ENCODE results near the gene BTRC. TPM values are rescaled to one million over a fixed set of nuclear protein-coding genes. Genes with fewer than 3 reads are reported as not detected.
"Not testable (repeated sequence)": the region's sequence is repeated elsewhere in the genome, so short reads cannot be mapped to it uniquely, and the experiment has no call there.

Gene BTRC
- total RNA-seq, 2 experiments from 2014 or later: 14.3 to 14.8 TPM

- H3K9me3 Mint-ChIP-seq; H3K27me3 Mint-ChIP-seq; H3K36me3 Mint-ChIP-seq (ENCODE audit: low read depth); H3K27ac Mint-ChIP-seq; POLR2A ChIA-PET; H3K4me3 Mint-ChIP-seq; DNase-seq; H3K4me1 Mint-ChIP-seq: not testable (repeated sequence)
- CTCF ChIA-PET: interaction anchor here (1.5 kb wide), 1 partner anchor 188 kb away, joined by 4 read pairs; no protein-coding TSS in a partner anchor
These were observed 239.4 kb downstream of the BTRC start for GRCh38 chr10:101593331-101593730.

GRCh38 chr10:101595591-101596433, 241.8 kb downstream of the BTRC start:
- Mint-ChIP-seq H3K9me3 (no peaks in the 10 kb centered on the region), H3K27me3 (no peaks in the 10 kb centered on the region), H3K4me3 (no peak overlapping the region), H3K27ac (no peak overlapping the region), H3K36me3 (ENCODE audit: low read depth) (no peaks in the 10 kb centered on the region), H3K4me1 (no peaks in the 10 kb centered on the region)
- no peak for DNase-seq
- POLR2A ChIA-PET: no interaction called here
- CTCF ChIA-PET: interaction anchor here (0.8 to 1.1 kb wide), 2 partner anchors 11 to 15 kb away, joined by 3 read pairs; no protein-coding TSS in a partner anchor

DNA sequence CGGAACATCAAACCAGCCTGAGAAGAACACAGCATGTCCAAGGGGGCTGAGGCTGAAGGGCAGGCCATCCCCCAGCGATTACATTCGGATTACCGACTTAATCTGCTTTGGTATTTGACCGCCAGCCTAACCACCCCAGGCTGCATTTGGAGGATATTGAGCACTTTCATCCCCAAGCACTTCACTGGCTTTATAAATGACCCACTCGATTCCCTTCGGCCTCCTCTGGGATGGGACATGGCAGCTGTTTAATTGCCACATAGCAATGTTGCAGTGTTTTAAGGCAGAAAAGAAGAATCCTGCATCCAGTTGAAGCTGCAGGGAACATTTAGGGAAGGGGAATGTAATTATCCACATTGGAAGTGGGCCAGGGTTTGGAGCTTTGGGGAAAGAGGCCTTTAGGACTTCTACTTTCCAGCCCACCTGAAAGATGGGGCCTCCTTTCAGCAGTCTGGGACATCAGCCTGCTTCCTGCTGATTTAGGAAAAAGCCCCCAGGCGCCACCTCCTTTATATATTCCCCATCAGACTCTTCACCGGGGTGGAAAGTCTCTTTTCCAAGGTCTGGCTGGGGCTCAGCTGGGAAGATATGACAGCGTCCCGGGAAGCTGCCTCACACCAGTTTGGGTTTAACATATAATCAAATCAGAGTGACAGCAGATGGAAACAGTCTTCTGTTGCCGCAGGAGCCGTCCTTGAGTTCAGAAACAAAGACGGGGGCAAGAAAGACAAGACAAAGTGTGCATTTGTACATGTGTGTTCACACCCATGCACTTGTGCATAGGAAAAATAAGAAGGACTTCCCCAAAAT, 243.3 kb downstream of the BTRC start:
- no peaks in the 10 kb centered on the region for H3K36me3 Mint-ChIP-seq (ENCODE audit: low read depth)
- H3K4me3 Mint-ChIP-seq: no peak overlapping the region
- no peaks in the 10 kb centered on the region for H3K9me3 Mint-ChIP-seq

DNA sequence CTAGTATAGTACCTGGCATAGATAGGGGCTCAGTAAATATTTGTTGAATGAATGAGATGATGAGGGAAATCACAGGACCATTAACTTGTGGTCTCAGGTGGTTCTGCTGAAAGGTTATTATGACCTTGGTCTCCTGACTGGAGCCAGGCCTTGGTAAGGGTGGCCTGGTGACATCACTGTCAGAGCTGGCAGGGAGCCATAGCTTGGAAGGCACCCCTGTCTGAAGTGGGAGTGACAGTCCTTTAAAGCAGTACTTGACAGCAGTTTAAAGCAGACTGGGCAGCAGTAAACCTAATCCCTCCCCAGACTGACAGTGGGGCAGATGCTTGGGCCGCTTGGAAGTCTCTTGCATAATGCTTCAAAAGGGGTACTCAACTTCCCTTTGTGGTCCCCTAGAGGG, 247.6 kb downstream of the BTRC start:
- Mint-ChIP-seq H3K36me3 (ENCODE audit: low read depth) (no peaks in the 10 kb centered on the region), H3K9me3 (no peaks in the 10 kb centered on the region), H3K27me3 (no peaks in the 10 kb centered on the region), H3K27ac (no peak overlapping the region), H3K4me1 (no peaks in the 10 kb centered on the region), H3K4me3 (no peak overlapping the region)
- ChIA-PET CTCF (interaction anchor here (1.8 to 2.0 kb wide), 2 partner anchors 12 to 180 kb away, joined by 4 to 30 read pairs; partner anchors contain the start of gene NPM3), POLR2A (no interaction called here)
- DNase-seq: no peak

More for the DNA sequence above, 243.3 kb downstream of the BTRC start:
- Mint-ChIP-seq H3K4me1 (no peaks in the 10 kb centered on the region), H3K27ac (no peak overlapping the region), H3K27me3 (no peaks in the 10 kb centered on the region)
- CTCF ChIA-PET: interaction anchor here (0.9 to 2.0 kb wide), 3 partner anchors 12 to 183 kb away, joined by 3 to 7 read pairs (median 3); no protein-coding TSS in a partner anchor
- POLR2A ChIA-PET: no interaction called here
- no peak for DNase-seq

GRCh38 chr10:101602761-101603398, 248.9 kb downstream of the BTRC start:
- Mint-ChIP-seq H3K4me3 (no peak overlapping the region), H3K27me3 (no peaks in the 10 kb centered on the region), H3K4me1 (no peaks in the 10 kb centered on the region), H3K9me3 (no peaks in the 10 kb centered on the region), H3K27ac (no peak overlapping the region), H3K36me3 (ENCODE audit: low read depth) (no peaks in the 10 kb centered on the region)
- POLR2A ChIA-PET: interaction anchor here (1.0 kb wide), 1 partner anchor 20 kb away, joined by 3 read pairs; no protein-coding TSS in a partner anchor
- DNase-seq: peak; percentile 78
- CTCF ChIA-PET: interaction anchor here (0.5 to 2.0 kb wide), 9 partner anchors 8 to 1290 kb away, joined by 3 to 30 read pairs (median 4); partner anchors contain the start of gene NPM3

Small RNA genes within 50 kb of the gene (microRNA-seq; reads per million reads assigned to microRNA genes)
- not detected for gene MIR3158-1 (ENCODE audit: borderline microRNAs expressed, borderline replicate concordance)
- gene MIR3158-2 (ENCODE audit: borderline microRNAs expressed, borderline replicate concordance): not detected

Other genes starting within 250 kb of the BTRC start
- not detected for gene TLX1, start 222.9 kb upstream of the BTRC start, total RNA-seq
- gene LBX1, start 124.7 kb upstream of the BTRC start, total RNA-seq: not detected
- 10 to 100 TPM; 26.5 to 35.3 TPM for gene POLL, start 234.1 kb downstream of the BTRC start, total RNA-seq
- gene DPCD, start 234.2 kb downstream of the BTRC start, total RNA-seq: 1 to 10 TPM; 2.9 to 3.1 TPM

Data from activated CD4-positive, alpha-beta T cell treated with anti-CD3 and anti-CD28 coated beads, Interleukin-2, amount 10 ng/mL, durations not matched to agents 7 days and 5 days (primary cell).